WTC11 (cell line): Measurements from ENCODE around the gene DNAJC9. TPM values are rescaled to one million over a fixed set of nuclear protein-coding genes. Genes with fewer than 3 reads are reported as not detected.

Source experiments
- ATAC-seq: fragments of 200-7000 bp; cut with Tn5 transposase; 2 replicates; pipeline ENCODE4 v1.10.0; 2021; ENCODE audit warnings: mild to moderate bottlenecking, moderate library complexity
- CTCF ChIA-PET: fragments of 300-600 bp; sonication (Branson Sonifier 250); formaldehyde crosslinking; loops from one replicate; lab custom pipeline; 2021; ENCODE audit warnings: antibody characterized with exemption; lab: Charles Lee
- POLR2A ChIA-PET: fragments of 350-600 bp; sonication (Branson Sonifier 250); formaldehyde crosslinking; loops from one replicate; lab custom pipeline; 2021; ENCODE audit warnings: antibody characterized with exemption; lab: Charles Lee
- DNase-seq: peaks from one replicate; pipeline ENCODE4 v3.0.0; 2021; ENCODE audit warnings: low spot score
- H3K27ac Mint-ChIP-seq: 2 replicates; pipeline ENCODE4 v1.8.0; 2021; ENCODE audit warnings: mixed read lengths
- H3K27me3 Mint-ChIP-seq: 2 replicates; pipeline ENCODE4 v1.8.0; 2021; ENCODE audit warnings: low read depth, mild to moderate bottlenecking, moderate library complexity, mixed read lengths
- H3K36me3 Mint-ChIP-seq: 2 replicates; pipeline ENCODE4 v1.8.0; 2021; ENCODE audit warnings: mixed read lengths
- H3K4me1 Mint-ChIP-seq: 2 replicates; pipeline ENCODE4 v1.8.0; 2022; ENCODE audit warnings: mixed read lengths
- H3K4me3 Mint-ChIP-seq: 2 replicates; pipeline ENCODE4 v1.8.0; 2021; ENCODE audit warnings: mild to moderate bottlenecking, moderate library complexity, mixed read lengths
- H3K9me3 Mint-ChIP-seq: 2 replicates; pipeline ENCODE4 v1.8.0; 2021; ENCODE audit warnings: mixed read lengths
- ARID4B ChIP-seq: sonication (generic); formaldehyde crosslinking; IDR thresholded peaks from 2 replicates; pipeline ENCODE4 v1.8.0; 2023; ENCODE audit warnings: missing genetic modification reagents, mild to moderate bottlenecking, borderline replicate concordance
- E2F5 ChIP-seq: sonication (generic); formaldehyde crosslinking; IDR thresholded peaks from 2 replicates; pipeline ENCODE4 v1.8.1; 2022; ENCODE audit warnings: mild to moderate bottlenecking, moderate library complexity, missing genetic modification reagents
- ESRRA ChIP-seq: sonication (generic); formaldehyde crosslinking; IDR thresholded peaks from 2 replicates; pipeline ENCODE4 v1.8.1; 2022; ENCODE audit warnings: mild to moderate bottlenecking, missing genetic modification reagents, borderline replicate concordance
- FOXK1 ChIP-seq: sonication (generic); formaldehyde crosslinking; IDR thresholded peaks from 2 replicates; pipeline ENCODE4 v1.8.0; 2022; ENCODE audit warnings: mild to moderate bottlenecking, moderate library complexity, missing genetic modification reagents
- FOXP4 ChIP-seq: sonication (generic); formaldehyde crosslinking; IDR thresholded peaks from 2 replicates; pipeline ENCODE4 v1.8.0; 2022; ENCODE audit warnings: mild to moderate bottlenecking, missing genetic modification reagents
- GTF2I ChIP-seq: fragments of 250-450 bp; sonication (Bioruptor Pico); conservative IDR thresholded peaks from 2 replicates; pipeline ENCODE4 v1.4.0; 2021; ENCODE audit warnings: mild to moderate bottlenecking
- KAT7 ChIP-seq: sonication (generic); formaldehyde crosslinking; IDR thresholded peaks from 2 replicates; pipeline ENCODE4 v1.8.1; 2023; ENCODE audit warnings: missing genetic modification reagents, mild to moderate bottlenecking, borderline replicate concordance
- MXD4 ChIP-seq: fragments of 250-450 bp; sonication (Bioruptor Pico); IDR thresholded peaks from 2 replicates; pipeline ENCODE4 v1.8.0; 2021; ENCODE audit warnings: mild to moderate bottlenecking, moderate library complexity, borderline replicate concordance
- NFATC4 ChIP-seq: fragments of 250-450 bp; sonication (Bioruptor Pico); IDR thresholded peaks from 2 replicates; pipeline ENCODE4 v1.9.0; 2021; ENCODE audit warnings: mild to moderate bottlenecking
- SOX15 ChIP-seq: fragments of 250-450 bp; sonication (Bioruptor Pico); IDR thresholded peaks from 2 replicates; pipeline ENCODE4 v1.9.0; 2021; ENCODE audit warnings: mild to moderate bottlenecking
- USF2 ChIP-seq: sonication (generic); formaldehyde crosslinking; IDR thresholded peaks from 2 replicates; pipeline ENCODE4 v1.8.1; 2023; ENCODE audit warnings: mild to moderate bottlenecking, missing genetic modification reagents, moderate library complexity
- ZMAT4 ChIP-seq: fragments of 250-450 bp; sonication (Bioruptor Pico); IDR thresholded peaks from 2 replicates; pipeline ENCODE4 v1.9.0; 2021; ENCODE audit warnings: mild to moderate bottlenecking
- ZNF121 ChIP-seq: sonication (generic); formaldehyde crosslinking; IDR thresholded peaks from 2 replicates; pipeline ENCODE4 v1.8.0; 2023; ENCODE audit warnings: missing genetic modification reagents
- ZNF232 ChIP-seq: sonication (generic); formaldehyde crosslinking; IDR thresholded peaks from 2 replicates; pipeline ENCODE4 v1.8.0; 2022; ENCODE audit warnings: mild to moderate bottlenecking, missing genetic modification reagents
- ZNF281 ChIP-seq: sonication (generic); formaldehyde crosslinking; IDR thresholded peaks from 2 replicates; pipeline ENCODE4 v1.8.0; 2023; ENCODE audit warnings: mild to moderate bottlenecking, missing genetic modification reagents
- ZNF317 ChIP-seq: sonication (generic); formaldehyde crosslinking; IDR thresholded peaks from 2 replicates; pipeline ENCODE4 v1.8.1; 2023; ENCODE audit warnings: low read depth, mild to moderate bottlenecking, moderate library complexity, missing genetic modification reagents, borderline replicate concordance
- total RNA-seq: library from RNA; stranded (reverse); gene quantifications from 3 replicates; pipeline ENCODE4 v1.2.3, GENCODE V29; 2021

DNAJC9 gene
- total RNA-seq, 1 experiment from 2014 or later, result 32.4 TPM

- POLR2A ChIA-PET, result interaction anchor here (1.3 kb wide), 2 partner anchors 342 to 377 kb away, joined by 3 read pairs; no protein-coding TSS in a partner anchor
- TF ChIP-seq ZMAT4 (CRISPR knock-in tag) (no peak), ZNF281 (CRISPR knock-in tag) (no peak), ZNF232 (CRISPR knock-in tag) (no peak), SOX15 (CRISPR knock-in tag) (no peak), ARID4B (CRISPR knock-in tag) (no peak), ZNF317 (CRISPR knock-in tag) (no peak), MXD4 (CRISPR knock-in tag) (no peak), KAT7 (CRISPR knock-in tag) (no peak), E2F5 (CRISPR knock-in tag) (no peak), USF2 (no peak), GTF2I (CRISPR knock-in tag) (no peak), ZNF121 (CRISPR knock-in tag) (no peak), NFATC4 (CRISPR knock-in tag) (no peak), FOXP4 (CRISPR knock-in tag) (no peak), ESRRA (CRISPR knock-in tag) (no peak), FOXK1 (no peak)
- CTCF ChIA-PET, result no interaction called here
- Mint-ChIP-seq H3K4me3 (peak overlapping the region; percentile 94), H3K36me3 (peaks cover 59% of the 10 kb centered on the region), H3K4me1 (peaks cover 41% of the 10 kb centered on the region), H3K27ac (peak overlapping the region; percentile 100), H3K27me3 (no peaks in the 10 kb centered on the region), H3K9me3 (no peaks in the 10 kb centered on the region)
- ATAC-seq (no peak), DNase-seq (no peak)
These were observed 1.2 kb upstream of the DNAJC9 start for GRCh38 chr10:73248259-73248724.
